Mucosa of stomach (tissue), 1 donor: ENCODE measurements around the gene SLC25A34.

Experiments used
- H3K27me3 ChIP-seq: one replicate; pipeline ENCODE4 v1.7.0; 2013; ENCODE audit warnings: mild to moderate bottlenecking, low read length; ENCODE audit not compliant: control insufficient read depth, insufficient read depth
- H3K36me3 ChIP-seq: one replicate; pipeline ENCODE4 v1.7.0; 2013; ENCODE audit warnings: low read length; ENCODE audit not compliant: control insufficient read depth, insufficient read depth
- H3K4me1 ChIP-seq: one replicate; pipeline ENCODE4 v1.7.0; 2013; ENCODE audit warnings: mild to moderate bottlenecking, low read length; ENCODE audit not compliant: control insufficient read depth, insufficient read depth
- H3K4me3 ChIP-seq: one replicate; pipeline ENCODE4 v1.7.0; 2013; ENCODE audit warnings: low read length
- H3K9ac ChIP-seq: one replicate; pipeline ENCODE4 v1.7.0; 2013; ENCODE audit warnings: mild to moderate bottlenecking, low read length, moderate library complexity
- H3K9me3 ChIP-seq: one replicate; pipeline ENCODE4 v1.7.0; 2013; ENCODE audit warnings: mild to moderate bottlenecking, low read length, moderate library complexity; ENCODE audit not compliant: control insufficient read depth
- donor health status: Pancreatic carcinoma.

Gene SLC25A34

DNA sequence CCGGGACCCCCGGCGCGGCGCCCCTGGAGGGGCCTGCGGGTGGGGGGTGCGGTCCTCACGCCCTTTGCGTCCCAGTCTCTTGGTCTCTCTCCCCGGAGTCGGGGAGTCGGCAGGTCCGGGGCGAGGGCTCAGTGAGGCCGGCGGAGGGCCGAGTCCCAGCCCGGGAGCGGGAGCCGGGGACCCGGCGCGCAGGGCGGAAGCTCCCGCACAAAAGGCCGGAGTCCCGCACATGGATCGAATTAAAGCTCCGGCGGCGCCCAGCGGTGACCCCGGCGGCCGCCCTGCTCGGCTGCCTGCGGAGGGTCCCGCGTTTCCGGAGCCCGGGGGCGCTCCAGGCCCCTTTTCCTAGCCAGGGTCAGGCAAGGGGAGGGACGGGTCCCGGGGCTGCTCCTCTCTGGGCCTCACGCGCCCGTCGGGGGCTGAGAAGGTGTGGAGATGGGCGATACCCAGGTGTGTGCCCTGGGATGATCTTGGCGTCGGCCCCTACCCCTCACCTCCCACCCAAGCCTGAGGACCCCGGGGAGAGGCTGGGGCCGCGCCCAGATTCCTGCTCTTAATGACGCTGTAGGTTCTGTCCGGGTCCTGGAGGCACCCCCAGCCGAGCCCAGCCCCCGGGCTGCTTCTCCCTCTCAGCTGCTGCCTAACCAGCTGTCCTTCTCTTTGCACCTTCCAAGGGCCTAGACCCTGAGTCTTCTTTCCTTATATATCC is 23.0 kb downstream of the SLC25A34 start:
- Histone ChIP-seq H3K4me3 (peak overlapping the region; percentile 25), H3K27me3 (peaks cover 17% of the 10 kb centered on the region), H3K36me3 (no peaks in the 10 kb centered on the region), H3K4me1 (peaks cover 44% of the 10 kb centered on the region), H3K9ac (peak overlapping the region; percentile 70), H3K9me3 (no peaks in the 10 kb centered on the region)

DNA sequence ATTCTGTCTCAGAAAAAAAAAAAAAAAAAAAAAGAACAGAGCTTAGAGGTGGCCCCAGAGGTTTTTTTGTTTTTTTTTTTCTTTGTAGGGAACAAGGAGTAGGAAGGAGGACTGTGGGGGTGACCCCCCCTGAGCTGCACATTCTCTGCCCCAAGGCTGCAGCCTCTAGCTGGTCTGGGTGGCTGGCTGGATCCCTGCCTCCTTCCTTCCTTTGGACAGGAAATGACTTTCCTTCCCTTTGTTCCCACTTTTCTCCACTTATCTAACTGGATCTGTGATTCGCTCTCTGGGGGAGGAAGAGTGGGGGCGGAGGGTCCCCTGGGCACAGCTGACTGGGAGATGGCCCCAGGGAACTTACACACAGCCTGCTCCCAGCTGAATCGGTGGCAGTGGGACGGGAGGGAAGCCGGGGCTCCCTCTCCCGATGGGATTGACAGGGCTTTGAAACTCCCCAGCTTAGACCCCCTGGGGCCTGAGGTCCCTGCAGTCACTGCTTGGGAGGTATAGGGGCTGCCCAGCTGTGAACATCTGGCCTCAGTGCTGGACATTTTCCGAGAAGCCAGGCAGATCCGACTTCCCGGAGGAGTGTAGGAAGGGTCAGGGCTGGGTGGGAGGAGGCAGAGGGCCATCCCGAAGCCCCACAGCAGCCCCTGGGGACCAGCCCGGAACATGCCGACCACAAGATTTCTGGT is 24.6 kb downstream of the SLC25A34 start:
- Histone ChIP-seq H3K9ac (peak overlapping the region; percentile 10), H3K4me1 (peaks cover 49% of the 10 kb centered on the region), H3K9me3 (no peaks in the 10 kb centered on the region), H3K4me3 (no peak overlapping the region), H3K27me3 (peaks cover 17% of the 10 kb centered on the region), H3K36me3 (peaks cover 10% of the 10 kb centered on the region)

DNA sequence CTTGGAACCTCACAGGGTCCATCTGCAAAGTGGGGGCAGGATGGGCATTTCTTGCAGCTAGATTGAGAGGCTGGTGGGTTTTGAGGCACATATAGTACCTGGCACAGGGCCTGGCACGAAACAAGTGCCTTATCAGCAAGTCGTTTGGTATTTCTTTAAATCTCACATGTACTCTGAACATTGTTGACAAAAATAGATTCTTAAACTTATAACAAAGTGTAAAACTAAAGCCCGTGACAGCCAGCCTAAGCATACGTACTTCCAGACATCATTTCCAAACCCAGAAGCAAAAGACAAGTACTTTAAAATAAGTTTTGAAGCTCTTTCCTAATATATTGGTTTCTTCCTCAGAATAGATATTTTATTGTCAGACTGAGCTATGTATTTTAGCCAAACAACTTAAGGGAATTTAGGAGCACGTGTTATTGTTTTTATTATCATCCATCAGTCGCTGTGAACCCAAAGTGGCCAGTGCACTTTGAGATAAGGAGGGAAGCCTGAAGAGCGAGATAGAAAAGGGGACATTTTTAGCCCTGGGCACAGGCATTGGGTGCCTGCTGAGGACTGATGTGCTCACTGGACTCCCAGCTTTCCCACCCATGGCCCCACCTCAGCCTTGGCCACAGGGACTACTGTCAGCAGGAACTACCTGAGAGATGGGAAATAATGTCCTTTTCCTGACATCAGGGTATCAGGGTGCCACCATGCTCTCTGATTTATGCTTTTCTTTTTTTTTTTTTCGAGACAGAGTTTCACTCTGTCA is 25.5 kb downstream of the SLC25A34 start:
- Histone ChIP-seq H3K9me3 (no peaks in the 10 kb centered on the region), H3K9ac (peak overlapping the region; percentile 10), H3K36me3 (peaks cover 11% of the 10 kb centered on the region), H3K4me1 (peaks cover 46% of the 10 kb centered on the region), H3K4me3 (no peak overlapping the region), H3K27me3 (peaks cover 14% of the 10 kb centered on the region)

DNA sequence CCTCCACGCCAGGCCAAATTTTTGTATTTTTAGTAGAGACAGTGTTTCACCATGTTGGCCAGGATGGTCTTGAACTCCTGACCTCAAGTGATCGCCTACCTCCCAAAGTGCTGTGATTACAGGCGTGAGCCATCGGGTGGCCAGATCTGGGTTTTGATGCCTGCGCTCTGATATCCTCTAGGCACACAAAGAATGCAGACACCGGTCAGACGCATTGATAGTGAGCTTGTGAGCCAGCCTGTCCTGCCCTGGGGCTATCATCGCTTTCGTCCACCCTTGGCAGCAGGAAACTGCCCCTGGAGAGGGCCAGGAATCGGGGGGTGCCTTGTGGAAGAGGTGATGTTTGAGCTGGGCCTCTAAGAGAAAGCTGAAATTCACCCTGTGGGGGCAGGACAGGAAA is 26.5 kb downstream of the SLC25A34 start:
- H3K9ac ChIP-seq, result no peak overlapping the region
- peaks cover 11% of the 10 kb centered on the region for H3K36me3 ChIP-seq
- peaks cover 10% of the 10 kb centered on the region for H3K27me3 ChIP-seq
- H3K9me3 ChIP-seq, result no peaks in the 10 kb centered on the region
- no peak overlapping the region for H3K4me3 ChIP-seq
- peaks cover 43% of the 10 kb centered on the region for H3K4me1 ChIP-seq

DNA sequence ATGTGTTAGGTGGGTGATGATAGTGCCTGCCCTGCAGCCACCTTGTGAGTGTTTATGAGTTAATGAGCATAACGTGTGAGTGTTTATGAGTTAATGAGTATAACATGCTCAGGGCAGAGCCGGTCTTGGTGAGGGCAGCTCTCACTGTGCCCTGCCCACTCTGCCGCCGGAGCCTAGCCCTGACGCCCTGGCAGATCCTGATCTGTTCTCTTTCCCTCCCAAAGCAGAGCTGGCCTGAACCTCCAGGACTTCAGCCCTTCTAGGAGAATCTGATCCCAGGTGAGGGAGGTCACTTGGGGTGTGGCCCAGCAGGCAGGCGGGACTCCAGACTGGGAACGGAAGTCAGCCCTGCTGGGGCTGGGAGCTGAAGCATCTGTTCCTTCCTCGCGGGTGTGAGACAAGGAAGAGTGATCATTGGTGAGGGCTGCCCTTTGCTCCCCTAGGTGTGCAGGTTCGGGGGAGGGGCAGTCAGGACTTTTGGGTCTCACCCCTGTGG is 28.3 kb downstream of the SLC25A34 start:
- H3K9ac ChIP-seq, result no peak overlapping the region
- H3K4me3 ChIP-seq, result peak overlapping the region; percentile 25
- no peaks in the 10 kb centered on the region for H3K9me3 ChIP-seq
- H3K36me3 ChIP-seq, result peaks cover 11% of the 10 kb centered on the region
- H3K4me1 ChIP-seq, result peaks cover 36% of the 10 kb centered on the region
- peaks cover 3% of the 10 kb centered on the region for H3K27me3 ChIP-seq

DNA sequence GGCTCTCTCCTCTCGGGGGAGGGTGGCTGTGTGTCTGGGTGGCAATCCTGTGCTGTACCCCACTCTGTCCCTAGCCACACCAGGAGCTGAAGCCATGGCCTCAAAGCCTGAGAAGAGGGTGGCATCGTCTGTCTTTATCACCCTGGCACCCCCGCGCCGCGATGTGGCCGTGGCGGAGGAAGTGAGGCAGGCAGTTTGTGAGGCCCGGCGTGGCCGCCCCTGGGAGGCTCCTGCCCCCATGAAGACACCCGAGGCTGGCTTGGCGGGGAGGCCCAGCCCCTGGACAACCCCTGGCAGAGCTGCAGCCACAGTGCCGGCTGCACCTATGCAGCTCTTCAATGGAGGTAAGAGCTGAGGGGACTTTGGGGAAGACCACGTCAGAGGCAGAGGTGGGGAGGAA is 28.8 kb downstream of the SLC25A34 start:
- H3K27me3 ChIP-seq, result no peaks in the 10 kb centered on the region
- H3K36me3 ChIP-seq, result peaks cover 11% of the 10 kb centered on the region
- H3K9me3 ChIP-seq, result no peaks in the 10 kb centered on the region
- no peak overlapping the region for H3K4me3 ChIP-seq
- no peak overlapping the region for H3K9ac ChIP-seq
- H3K4me1 ChIP-seq, result peaks cover 32% of the 10 kb centered on the region

DNA sequence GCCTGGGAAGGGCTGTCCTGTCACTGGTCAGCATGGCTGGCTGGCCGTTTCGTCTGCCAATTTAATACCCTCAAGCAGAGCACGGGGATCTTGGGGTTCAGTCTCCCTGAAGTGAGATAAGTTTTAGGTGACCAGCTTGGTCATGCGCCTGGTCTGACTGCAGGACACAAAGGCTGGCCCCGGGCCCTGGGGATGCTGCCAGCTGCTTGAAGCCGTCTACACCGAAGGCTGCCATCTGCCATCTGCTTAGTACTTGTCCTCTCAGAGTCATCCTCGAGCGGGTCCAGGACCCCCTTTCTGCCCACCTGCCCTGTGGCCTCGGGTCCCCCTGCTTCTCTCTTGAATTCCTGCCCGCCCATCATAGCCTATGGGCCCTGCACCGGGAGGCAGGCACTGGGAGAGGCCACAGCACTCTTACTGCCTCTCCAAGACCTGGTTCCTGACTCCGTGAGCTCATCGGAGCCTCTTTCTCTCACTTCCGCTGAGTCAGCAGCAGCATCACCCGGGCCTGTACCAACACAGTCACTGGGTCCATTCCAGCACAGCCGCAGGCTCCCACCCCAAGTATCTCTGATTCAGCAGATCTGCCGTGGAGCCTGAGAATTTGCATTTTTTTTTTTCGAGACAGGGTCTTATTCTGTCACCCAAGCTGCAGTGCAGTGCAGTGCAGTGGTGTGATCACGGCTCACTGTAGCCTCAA is 29.6 kb downstream of the SLC25A34 start:
- Histone ChIP-seq H3K9me3 (no peaks in the 10 kb centered on the region), H3K4me1 (peaks cover 27% of the 10 kb centered on the region), H3K27me3 (no peaks in the 10 kb centered on the region), H3K4me3 (no peak overlapping the region), H3K36me3 (peaks cover 18% of the 10 kb centered on the region), H3K9ac (no peak overlapping the region)

DNA sequence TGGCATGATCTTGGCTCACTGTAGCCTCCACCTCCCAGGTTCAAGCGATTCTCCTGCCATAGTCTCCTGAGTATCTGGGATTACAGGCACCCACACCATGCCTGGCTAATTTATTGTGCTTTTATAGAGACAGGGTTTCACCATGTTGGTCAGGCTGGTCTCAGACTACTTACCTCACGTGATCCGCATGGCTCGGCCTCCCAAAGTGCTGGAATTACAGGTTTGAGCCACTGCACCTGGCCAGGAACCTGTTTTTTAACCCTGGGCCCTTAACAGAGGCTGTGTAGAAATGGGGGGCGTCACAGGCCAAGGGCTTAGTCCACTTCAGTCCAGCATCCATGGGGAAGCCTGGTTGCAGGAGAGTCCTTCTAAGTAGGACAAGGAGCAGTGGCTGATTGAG is 31.9 kb downstream of the SLC25A34 start:
- H3K27me3 ChIP-seq, result no peaks in the 10 kb centered on the region
- H3K36me3 ChIP-seq, result peaks cover 30% of the 10 kb centered on the region
- H3K9ac ChIP-seq, result no peak overlapping the region
- H3K4me1 ChIP-seq, result peaks cover 17% of the 10 kb centered on the region
- no peaks in the 10 kb centered on the region for H3K9me3 ChIP-seq
- H3K4me3 ChIP-seq, result no peak overlapping the region

DNA sequence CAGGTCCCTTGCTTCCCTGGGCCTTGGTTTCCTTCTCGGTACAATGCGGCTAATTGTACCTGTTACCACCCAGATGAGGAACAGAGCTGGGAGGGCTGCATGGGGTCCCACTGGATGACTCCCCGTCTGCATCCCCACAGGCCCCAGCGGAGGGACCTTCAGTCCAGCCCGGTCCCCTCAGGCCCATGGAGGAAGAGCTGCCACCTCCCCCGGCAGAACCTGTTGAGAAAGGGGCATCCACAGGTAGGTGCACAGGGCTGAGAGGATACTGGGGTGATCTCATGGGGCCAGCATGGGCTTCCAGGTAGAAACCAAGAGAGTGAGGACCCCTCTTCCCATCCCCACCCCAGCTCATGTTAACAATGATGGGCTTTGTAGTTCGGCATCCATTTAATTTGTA is 32.3 kb downstream of the SLC25A34 start:
- no peaks in the 10 kb centered on the region for H3K9me3 ChIP-seq
- no peak overlapping the region for H3K4me3 ChIP-seq
- H3K27me3 ChIP-seq, result no peaks in the 10 kb centered on the region
- H3K4me1 ChIP-seq, result peaks cover 17% of the 10 kb centered on the region
- H3K36me3 ChIP-seq, result peaks cover 30% of the 10 kb centered on the region
- H3K9ac ChIP-seq, result no peak overlapping the region

DNA sequence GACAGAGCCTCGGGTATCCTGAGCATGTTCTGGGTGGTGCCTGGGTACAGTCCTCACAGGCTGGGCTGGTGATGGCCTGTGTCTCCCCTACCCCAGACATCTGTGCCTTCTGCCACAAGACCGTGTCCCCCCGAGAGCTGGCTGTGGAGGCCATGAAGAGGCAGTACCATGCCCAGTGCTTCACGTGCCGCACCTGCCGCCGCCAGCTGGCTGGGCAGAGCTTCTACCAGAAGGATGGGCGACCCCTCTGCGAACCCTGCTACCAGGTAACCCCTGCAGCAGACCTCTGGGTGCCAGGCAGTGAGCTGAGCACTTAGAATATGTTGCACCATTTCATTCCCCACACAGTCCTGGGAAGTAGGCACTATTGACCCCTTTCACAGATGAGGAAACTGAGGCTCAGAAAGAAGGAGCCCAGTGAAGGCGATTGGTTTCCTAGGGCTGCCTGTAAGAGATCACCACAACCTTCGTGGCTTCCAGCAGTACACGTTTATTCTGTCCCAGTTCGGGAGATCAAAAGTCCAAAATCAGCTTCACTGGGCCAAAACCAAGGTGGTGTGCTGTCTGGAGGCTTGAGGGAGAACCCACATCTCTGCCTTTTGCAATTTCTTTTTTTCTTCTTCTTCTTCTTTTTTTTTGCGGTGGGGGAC is 34.4 kb downstream of the SLC25A34 start:
- H3K9ac ChIP-seq, result no peak overlapping the region
- H3K36me3 ChIP-seq, result peaks cover 22% of the 10 kb centered on the region
- H3K27me3 ChIP-seq, result no peaks in the 10 kb centered on the region
- H3K9me3 ChIP-seq, result no peaks in the 10 kb centered on the region
- H3K4me3 ChIP-seq, result no peak overlapping the region
- H3K4me1 ChIP-seq, result peaks cover 2% of the 10 kb centered on the region

DNA sequence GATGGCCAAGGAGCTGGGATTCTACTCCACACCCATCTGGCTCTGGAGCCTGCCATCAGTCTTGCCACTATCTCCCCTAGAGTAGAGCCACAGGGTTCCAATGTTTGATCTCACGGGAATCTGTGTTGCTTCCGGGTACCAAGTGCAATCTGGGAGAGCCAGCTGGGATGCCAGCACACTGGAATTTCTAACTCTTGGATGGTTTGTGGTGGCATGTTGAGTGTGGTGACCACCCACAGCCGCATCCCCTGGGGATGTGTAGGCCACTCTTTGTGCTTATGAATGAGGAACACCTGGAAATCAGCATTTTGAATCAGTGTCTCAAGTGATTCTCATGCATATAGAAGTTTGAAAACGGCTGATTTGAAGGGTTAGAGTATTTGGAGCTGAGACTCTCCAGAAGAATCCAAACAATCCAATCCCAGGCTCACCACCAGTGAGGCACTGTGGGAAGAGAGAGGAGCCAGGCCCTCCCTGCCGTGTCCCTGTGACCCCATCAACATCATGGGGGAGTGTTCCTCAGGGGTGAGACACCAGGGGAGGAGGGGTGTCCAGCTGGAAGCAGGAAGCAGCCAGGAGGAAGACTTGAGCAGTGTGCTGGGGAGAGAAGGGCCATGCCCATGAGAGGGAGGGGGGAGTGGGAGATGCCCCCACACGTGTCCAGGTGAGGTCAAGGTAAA is 35.9 kb downstream of the SLC25A34 start:
- Histone ChIP-seq H3K4me1 (peaks cover 6% of the 10 kb centered on the region), H3K9me3 (no peaks in the 10 kb centered on the region), H3K27me3 (no peaks in the 10 kb centered on the region), H3K9ac (no peak overlapping the region), H3K4me3 (no peak overlapping the region), H3K36me3 (peaks cover 18% of the 10 kb centered on the region)
